HCEC 1CT (cell line): ENCODE measurements around the gene NPAS3.

Experiments
- DNase-seq: peaks from one replicate; pipeline ENCODE4 v3.0.0-alpha.2; 2017

NPAS3 gene

DNA sequence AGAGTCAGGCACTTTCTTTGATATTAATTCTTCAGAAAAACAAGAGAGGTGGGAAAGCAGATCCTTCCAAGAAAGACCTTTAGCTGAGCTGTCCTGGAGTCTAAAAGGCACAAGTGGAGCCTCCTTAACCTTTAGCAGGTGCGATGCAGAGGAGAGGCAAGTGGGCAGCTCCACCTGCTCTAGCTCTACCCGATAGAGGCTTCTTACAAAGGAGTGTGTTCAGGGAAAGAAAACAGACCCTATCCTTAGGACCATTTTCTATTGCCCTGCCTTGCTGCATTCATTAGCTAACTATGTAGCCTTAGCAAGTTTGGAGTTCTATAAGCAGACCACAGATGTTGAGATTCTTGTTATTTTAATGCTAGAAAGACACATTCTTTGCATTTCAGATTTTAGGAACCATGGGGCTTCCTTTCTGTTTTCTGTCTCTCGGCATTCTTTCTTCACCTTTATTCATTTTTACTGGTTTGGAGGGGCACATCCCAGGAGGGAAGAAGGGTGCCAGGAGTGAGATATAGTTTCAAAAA lies 797.7 kb downstream of the NPAS3 start:
- no peak for DNase-seq

DNA sequence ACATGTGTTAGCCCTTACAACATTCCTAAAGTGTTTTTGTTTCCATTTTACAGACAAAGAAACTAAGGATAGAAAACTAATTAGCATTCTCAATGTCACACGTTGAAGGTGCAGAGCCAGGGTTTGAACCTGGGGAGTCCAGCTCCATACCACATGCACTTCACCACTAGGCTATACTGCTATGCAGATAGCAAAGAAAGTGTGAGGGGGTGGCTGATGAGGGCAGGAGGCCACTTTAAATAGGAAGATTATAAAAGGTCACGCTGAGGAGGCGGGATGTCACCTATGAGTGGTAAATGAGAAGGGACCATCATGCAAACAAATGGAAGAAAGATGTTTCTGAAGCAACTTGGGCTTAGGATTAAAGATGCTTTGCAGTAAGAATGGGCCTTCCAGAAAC lies 798.3 kb downstream of the NPAS3 start:
- DNase-seq, result no peak

DNA sequence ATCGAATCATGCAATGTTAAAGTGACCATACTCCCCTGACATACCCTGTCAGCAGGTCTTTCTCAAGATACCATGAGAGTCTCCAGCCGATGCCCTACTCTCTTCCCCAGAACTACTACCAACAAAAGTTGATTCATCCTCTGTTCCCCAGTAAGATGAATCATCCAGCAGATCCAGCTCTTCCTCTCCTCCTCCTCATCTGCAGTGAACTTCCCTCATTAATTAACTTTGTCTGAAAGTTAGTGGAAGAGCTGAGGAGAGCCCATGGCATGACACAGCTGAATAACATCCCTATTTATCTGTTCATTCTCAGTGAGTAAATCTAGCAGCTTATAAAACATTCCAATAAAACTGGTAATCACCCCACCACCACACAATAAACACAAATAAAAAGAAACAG lies 798.8 kb downstream of the NPAS3 start:
- no peak for DNase-seq

DNA sequence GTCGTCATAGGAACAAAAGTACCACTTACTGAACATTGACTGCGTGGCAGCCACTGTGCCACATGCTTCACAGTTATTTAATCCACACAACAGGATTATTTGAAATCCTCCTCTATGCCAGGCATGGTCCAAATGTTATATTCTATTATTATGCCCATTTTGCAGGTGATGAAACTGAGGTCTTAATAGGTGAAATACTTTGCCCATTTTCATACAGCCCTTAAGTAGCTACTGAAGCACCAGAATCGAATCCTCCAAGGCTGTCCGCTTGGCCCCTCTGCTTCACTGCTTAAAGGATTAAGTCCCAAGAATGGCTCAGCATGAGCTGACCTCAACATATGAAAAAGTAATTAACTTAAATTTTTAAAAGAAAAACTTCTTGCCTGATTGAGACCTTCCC lies 799.4 kb downstream of the NPAS3 start:
- no peak for DNase-seq

DNA sequence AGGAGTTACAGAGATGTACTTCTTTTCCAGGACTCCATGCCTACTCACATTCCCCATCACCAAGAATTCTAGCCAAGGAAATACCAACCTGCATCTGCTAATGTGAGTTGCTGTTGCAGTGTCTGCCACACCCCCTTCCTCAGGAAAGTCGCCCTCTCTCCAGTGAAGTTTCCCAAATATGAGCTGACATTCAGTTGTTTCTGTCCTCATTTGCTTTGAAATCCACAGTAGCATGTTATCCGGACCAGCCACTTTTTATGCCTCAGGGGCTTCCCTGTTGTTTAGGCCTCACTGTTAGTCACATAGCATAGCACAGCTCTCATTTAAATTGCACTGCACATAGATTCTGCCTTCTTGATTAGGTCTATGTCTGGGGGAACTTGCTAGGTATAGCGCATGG lies 799.8 kb downstream of the NPAS3 start:
- DNase-seq, result no peak

DNA sequence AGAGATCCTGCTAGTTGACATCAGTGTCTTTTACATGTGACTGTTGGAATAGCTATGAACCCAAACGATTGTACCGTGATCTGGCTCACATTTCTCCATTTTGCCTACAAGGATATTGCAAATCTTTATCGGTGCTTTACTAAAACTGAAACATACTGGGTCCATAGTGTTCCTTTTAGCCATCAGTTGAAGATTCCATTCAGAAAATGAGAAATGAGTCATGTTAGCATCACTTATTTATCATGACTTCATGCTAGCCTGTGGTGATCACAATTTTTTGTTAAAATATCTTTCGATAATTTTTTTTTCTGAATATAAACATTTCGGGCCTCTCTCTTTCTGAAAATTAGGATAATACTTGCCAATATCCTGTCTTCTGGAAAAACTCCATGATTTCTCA lies 801.9 kb downstream of the NPAS3 start:
- DNase-seq, result no peak

DNA sequence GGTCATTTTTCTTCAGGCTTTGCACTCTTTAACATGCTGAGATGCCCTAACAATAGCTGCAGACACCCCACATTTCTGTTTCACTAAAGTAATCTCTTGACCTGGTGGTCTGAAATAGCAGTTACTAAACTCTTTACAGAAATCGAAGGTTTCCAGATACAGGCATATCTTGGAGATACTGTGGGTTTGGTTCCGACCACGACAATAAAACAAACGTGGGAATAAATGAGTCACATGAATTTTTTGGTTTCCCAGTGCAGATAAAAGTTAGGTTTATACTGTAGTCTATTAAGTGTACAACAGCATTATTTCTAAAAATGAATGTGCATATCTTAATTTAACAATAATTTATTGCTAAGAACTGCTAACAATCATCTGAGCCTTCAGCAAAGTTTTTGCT lies 803.5 kb downstream of the NPAS3 start:
- no peak for DNase-seq

DNA sequence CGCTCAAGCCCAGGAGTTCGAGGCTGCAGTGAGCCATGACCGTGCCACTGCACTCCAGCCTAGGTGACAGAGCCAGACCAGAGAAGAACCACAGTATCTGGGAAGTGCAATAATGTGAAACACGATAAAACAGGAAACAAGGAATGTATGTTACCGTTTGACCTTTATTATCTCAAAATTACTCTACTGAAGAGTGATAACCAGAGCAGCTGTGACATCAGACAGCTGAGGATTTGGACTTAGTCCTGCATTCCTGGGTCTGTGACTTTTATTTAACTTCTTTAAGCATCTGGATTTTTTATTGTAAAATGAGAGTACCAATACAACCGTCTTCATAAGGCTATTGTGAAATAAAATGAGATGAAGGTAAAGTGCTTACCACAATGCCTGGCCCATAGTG lies 806.5 kb downstream of the NPAS3 start:
- DNase-seq, result no peak

DNA sequence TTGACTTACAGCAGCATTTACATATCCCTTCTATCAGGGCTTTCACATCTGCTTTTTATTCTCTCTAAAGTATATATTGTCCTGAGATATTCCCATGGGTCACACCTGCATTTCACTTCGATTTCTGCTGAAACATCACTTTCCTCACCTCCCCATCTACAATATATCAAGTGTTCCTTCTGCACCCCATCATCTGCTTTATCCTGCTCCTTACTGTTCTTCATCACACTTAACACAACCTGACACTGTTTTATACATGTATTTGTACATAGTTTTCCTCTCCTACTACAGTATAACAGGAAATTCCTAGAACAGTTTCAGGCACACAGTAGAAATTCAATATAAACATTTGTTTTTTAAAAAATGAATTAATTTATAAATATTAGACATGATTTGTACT lies 809.1 kb downstream of the NPAS3 start:
- no peak for DNase-seq

DNA sequence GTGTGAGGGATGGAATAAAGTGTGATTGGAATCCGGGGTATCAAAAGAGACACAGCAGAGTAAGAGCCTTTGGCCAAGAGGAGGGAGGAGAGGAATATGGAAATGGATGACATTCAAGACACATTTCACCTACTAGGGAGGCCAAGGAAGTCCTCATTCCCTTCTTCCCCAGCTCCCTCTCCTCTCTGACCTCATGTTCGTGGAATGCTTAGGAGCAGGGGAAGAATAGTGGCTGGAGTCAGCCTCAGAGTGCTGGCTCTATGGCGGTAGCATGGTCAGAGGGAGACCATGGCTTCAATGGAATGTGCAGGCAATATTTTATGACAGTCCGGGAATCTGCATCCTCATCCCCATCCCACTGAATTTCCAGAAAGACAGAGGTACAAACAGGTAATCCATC lies 815.6 kb downstream of the NPAS3 start:
- no peak for DNase-seq

DNA sequence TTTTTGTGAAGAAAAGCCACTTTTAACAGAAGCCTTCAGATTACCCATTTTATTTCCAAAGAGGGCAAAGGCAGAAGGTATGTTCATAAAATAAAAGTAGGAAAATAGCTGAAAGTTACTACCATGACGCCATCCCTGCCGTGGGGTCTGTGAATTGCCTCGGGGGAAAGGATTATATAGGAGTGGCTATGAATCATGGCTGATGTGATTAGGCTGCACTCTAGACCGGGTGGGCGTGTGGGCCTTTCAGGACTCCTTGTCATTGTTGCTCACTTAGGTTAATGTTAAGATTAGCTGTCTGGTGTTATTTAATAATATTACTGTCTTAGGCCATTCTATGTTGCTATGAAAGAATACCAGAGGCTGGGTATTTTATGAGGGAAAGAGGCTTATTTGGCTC lies 816.7 kb downstream of the NPAS3 start:
- DNase-seq, result no peak

DNA sequence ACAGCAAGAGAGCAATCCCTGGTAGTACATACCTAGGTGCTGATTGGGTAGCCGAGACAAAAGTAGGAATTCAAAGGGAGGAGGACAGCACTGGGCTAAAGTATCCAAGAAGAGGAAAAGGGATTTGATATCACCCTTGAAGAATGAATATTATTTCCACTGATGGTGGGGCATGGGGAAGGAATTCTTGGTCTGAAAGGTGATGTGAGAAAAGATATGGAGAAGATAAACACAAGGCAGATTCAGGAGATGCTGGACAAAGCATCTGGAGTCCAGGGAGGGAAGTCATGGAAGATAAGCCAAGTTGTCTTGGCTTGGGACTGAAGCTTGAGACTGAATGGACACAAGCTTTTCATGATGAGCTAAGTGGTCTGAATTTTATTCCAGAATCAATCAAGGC lies 818.2 kb downstream of the NPAS3 start:
- DNase-seq, result no peak

DNA sequence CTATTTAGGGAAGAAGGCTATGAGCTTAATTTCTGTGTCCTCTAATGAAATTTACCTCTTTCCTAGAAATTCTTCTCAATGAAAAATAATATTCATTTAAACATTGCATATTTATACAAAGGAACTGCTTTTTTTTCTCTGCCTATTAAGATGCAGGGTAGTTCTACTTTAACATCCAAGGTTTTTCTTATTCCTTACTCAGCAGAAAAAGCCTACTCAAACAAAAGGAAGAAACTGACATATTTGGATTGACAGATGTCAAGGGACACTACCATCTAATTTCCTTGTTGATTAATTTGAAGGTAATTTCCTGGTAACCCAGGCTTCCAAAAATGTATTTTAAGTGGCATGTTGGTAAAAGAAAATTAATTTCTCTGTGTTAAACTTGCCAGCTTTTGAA lies 819.9 kb downstream of the NPAS3 start:
- no peak for DNase-seq

DNA sequence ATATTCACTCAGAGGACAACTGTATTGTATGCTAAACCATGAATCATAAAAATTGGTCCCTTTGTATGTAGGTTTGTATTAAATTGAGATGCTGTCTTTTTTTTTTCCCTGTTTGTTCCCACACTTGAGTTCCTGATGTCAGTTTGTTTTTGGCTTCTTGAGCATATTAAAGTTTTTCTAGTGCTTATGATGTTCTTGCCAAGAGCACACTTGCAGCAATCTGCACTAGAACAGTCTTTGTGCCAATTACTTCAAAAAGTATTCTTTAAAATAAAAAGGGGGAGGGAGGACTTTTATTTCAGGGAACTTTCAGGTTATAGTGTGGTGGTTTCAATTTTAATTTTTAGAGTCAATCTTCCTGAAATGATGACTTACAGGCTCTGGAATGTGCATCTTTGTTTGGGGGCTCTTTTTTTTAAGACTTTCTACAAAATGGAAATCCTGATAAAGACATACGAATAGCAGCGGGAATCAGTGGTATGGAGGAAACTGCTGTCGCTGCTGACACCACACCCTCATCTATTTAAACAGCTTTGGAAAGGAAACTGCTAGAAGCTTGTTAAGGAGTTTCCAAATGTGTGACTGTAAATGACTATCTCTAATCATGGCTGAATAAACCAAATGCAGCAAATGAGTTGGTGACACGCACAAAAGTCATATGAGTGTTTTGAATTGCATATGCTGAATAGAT lies 823.6 kb downstream of the NPAS3 start:
- no peak for DNase-seq

DNA sequence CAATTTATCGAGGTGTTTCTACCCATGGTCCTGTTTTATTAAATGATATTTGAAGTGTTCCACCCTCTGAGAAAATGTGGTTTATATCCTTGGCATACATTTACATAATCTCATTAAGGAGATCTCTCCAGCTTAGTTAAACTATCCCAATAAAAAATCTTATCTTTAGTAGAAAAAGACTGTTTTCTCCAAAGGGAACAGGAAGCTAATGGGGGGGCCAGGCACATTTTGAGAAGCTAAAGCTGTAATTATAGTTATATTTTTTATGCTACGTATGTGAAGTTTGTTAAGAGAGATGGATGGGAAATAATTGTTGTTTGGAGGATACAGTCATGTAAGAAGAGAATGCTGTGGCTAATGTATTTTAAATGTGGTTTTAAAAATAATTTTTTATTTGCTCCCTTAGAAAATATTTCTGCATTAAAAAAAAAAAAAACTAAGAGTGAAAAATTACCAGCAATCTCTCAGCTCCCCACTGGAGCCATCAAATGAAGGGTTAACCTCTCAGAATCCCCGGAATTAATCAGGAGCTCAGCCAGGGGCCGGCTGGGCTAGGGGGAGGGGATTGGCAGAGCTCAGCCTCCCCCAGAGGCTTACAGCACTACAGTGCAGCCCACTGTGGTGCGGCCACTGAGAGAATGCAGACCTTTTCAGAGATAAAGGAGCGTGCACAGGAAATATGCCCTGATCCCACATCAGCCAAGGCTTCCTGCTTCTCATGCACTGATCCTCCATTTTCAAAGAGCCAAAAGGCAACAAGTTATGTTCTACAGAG lies 826.4 kb downstream of the NPAS3 start:
- DNase-seq, result no peak

DNA sequence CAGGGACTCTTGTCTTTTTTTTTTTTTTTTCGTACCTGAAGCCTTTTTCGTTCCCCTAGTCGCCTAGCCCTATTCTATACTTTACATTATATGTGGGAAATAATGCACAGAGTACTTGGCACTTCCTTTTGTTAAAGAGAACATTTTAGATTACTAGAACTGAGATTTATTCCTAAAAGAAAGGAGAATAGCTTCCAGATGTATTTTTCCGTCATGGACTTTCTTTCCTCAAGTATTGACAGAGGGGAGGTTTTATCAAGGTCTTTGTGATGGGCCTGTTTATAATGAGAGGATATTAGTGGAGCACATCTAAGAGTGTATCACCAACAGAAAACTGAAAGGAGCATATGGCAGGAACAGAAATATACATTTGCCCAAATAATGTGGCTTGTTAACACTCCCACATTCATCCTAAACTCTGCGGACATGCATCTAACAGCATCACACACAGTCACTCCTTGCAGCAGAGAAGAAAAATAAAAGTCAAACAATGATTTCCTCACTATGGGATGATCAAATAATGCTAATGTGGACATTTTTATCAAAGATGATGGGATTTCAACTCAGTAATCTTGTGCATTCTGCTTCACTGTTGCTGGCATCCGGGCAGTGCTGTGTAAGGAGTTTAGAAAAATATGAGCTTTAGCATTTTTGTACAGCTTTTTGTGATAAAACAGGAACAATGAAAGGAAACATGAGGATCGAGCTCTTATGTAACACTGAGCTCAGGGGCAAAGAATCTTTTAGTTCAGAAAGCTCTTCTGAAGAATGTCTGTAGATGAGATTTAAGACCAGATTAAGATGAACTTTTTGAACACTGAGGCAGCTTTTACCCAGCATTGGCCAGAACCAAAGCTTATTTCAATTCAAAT lies 829.1 kb downstream of the NPAS3 start:
- no peak for DNase-seq

DNA sequence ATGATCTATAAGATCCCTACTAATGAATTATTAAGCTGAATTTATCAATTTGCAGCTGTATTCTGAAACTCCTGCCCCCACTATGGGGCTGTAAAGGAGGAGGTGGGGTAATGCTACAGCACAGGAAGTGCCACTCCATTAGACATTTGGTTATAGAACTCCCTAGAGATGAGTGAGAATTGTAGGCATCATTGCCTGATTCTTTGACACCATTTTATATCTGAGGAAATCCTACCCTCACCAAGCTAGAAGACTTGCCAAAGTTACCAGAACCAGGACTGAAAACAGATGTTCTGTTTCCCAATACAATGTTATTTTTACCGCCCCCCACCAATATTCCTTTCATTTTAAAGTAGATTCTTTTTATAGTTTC lies 829.8 kb downstream of the NPAS3 start:
- no peak for DNase-seq

DNA sequence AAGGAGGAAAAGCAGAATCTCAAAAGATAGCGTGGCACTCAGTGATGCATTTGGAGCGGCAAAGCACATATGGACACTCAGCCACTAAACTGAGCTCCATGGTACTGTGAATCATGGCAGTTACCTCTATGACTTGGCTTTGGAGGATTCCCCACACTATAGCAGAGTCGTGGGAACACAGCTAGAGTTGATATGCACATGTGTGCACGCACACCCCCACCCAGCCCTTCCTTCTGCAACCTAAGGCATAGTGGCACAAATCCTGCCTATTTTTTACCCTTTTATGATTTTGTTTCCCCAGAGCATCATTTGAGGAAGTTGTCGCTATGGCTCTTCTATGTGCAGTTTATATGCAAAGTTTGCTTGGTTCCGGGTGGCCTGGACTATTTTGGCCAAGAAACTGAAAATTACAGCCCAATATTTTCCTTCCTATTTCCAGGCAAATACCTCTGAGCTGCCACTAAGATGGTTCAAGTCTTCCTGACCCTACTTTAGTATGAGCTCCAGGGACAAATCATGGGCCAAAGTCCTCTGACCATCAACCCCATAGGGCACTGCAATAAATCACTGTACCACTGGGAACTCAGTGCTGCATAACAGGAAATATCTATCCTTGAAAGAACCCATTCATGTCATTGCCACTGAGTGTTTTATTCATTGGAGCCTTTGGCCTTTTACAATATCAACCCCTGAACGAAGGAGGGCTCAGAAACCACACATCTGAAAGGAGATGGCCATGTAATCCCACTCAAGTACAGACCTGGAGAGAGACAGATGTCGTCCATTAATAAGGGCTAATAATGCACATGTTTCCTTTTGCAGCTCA lies 834.7 kb downstream of the NPAS3 start:
- DNase-seq, result no peak

DNA sequence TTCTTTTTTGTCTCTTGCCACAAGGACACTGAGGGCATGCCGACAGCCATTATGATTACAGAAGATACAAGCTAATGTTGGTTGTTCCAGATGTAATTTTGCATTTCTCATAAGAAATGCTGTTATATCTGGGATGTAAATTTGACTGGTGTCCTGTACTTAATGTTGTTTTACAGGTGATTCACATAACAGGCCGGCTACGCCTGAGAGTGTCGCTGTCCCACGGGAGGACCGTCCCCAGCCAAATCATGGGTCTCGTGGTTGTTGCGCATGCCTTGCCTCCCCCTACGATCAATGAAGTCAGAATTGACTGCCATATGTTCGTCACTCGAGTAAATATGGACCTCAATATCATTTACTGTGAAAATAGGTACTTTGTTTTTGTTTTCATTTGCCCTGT lies 835.5 kb downstream of the NPAS3 start:
- DNase-seq, result no peak

DNA sequence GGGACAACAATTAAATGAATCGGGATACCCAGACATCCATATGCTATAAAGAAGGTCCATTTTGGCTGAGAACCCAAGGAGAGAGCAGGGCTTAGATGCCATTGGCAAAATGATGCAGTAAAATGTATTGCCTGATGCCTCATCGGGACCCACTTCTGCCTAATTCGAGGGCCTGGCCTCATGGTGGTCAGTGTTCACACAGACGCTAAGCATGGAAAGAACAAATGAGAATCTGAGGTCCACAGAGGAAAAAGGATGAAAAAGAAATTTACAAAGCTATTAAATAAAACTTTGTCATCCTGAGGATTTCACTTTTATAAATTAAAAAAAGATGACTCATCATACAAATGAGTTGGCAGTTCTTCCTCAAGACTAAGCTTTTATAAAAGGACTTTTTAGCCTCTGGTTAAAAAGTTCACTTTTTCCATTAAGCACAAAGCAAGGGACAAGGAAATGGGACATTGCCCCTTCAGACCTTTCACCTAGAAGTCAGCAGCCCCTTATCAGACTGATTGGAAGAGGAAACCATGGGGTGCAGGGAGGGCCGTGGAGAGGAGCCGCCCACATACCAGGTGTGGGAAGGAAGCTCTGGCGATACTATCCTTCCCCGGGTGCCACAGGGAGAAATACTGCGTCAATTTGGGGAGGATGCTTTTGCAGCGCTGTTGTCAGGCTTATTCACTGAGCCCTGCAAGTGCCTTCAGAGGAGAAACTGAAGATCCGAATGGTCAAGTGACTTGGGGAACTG lies 836.2 kb downstream of the NPAS3 start:
- no peak for DNase-seq

DNA sequence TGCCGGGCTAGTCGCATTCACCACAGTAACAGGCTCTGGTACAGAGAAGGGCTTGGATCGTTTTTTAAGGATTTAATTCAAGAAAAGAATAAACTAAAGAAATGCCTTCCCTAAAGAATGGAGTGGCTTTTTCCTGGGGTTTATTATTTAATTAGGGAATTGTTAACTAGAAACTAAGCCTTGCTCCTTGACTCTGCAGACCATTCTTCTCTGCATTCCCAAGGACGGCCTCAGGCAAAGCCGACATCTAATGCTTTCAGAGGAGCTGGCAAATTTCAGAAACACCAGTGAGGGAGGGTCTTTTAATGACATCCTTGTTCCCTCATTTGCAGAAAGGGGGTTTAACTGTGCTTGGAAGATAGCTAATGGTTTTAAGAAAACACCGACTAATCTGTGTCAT lies 838.2 kb downstream of the NPAS3 start:
- DNase-seq, result no peak

DNA sequence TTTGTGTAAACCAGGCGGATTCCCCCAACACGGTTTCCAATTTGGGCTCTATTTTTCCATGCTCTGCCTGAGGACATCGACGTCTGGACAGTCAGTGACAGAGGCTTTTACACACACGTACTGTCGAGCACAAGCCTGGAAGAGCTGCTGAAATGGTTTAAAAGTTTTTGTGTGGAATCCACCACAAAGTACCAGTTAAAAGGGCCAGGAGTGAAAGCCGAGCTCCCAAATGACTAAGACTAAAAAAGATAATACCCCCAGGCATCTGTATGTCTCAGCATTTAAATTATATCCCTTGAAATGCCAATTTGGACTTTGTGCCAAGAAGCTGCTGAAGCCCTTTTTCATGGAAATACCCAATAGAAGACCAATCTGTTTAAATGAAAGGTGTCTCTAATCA lies 839.0 kb downstream of the NPAS3 start:
- DNase-seq, result no peak
